Measurements from ENCODE around the gene WFDC9. TPM values are rescaled to one million over a fixed set of nuclear protein-coding genes. Genes with fewer than 3 reads are reported as not detected.

Gene WFDC9
- not detected in 3 replicates for polyA plus RNA-seq
- not detected for polyA plus RNA-seq (2011; ENCODE audit: low read depth)
- polyA plus RNA-seq (2011; cell fraction: cytosol; rRNA removed) = not detected in 2 replicates
- not detected in 2 replicates for polyA plus RNA-seq (2011; cell fraction: nucleus; rRNA removed)
- polyA plus RNA-seq (2012; ENCODE audit: low replicate concordance) = not detected in 2 replicates
- polyA minus RNA-seq = not detected in 3 replicates
- not detected for polyA minus RNA-seq (2011; cell fraction: cytosol; rRNA and poly(A)+ RNA removed)
- not detected in 2 replicates for polyA minus RNA-seq (2011; cell fraction: nucleus; rRNA and poly(A)+ RNA removed)

- FAIRE-seq (no peak), DNase-seq (ENCODE audit: low read depth, low spot score) (no peak)
- Histone ChIP-seq H3K9me3 (ENCODE audit: control insufficient read depth, low read depth, low read length) (no peaks in the 10 kb centered on the region), H3K9me1 (ENCODE audit: control insufficient read depth, extremely low read depth, insufficient read depth, low read length) (no peaks in the 10 kb centered on the region), H3K4me2 (ENCODE audit: control insufficient read depth, extremely low read depth, insufficient read depth, low read depth, low read length) (no peak within 1 kb of the TSS), H3K4me3 (ENCODE audit: control insufficient read depth in 2 of 3, extremely low read depth in 1 of 3, insufficient read depth in 2 of 3, low read depth in 1 of 3, low read length in 3 of 3) (no peak within 1 kb of the TSS), H2AFZ (ENCODE audit: control insufficient read depth, low read length) (no peak within 1 kb of the TSS), H3K27me3 (ENCODE audit: control insufficient read depth, extremely low read depth, insufficient read depth, low read length) (peaks cover 6% of the 10 kb centered on the region), H3K27ac (ENCODE audit: control insufficient read depth, insufficient read depth, low read length) (no peak within 1 kb of the TSS), H3K9ac (ENCODE audit: control insufficient read depth, extremely low read depth, insufficient read depth, low read length) (no peak within 1 kb of the TSS), H3K4me1 (ENCODE audit: control insufficient read depth, extremely low read depth, insufficient read depth, low read length) (no peaks in the 10 kb centered on the region), H3K36me3 (ENCODE audit: control insufficient read depth in 2 of 2, extremely low read depth in 1 of 2, insufficient read depth in 2 of 2, low read length in 2 of 2) (no peaks in the 10 kb centered on the region), H4K20me1 (ENCODE audit: control insufficient read depth, extremely low read depth, insufficient read depth, low read length) (no peaks in the 10 kb centered on the region), H3K79me2 (ENCODE audit: control insufficient read depth, insufficient read depth, low read length) (no peaks in the 10 kb centered on the region)
- no peak for TF ChIP-seq CTCF (optimal IDR thresholded peaks at IDR 0.05 in 1 of 3, IDR thresholded peaks at IDR 0.05 in 1 of 3, conservative IDR thresholded peaks at IDR 0.05 in 1 of 3; ENCODE audit: extremely low read depth in 1 of 3, insufficient read depth in 2 of 3, low read length in 3 of 3)
- TF ChIP-seq EZH2 (IDR thresholded peaks at IDR 0.05; ENCODE audit: low read length) = no peak
- dilution Hi-C loops (cut with MboI; ENCODE audit: extremely low pct_ligation_motif_present, low sequenced_read_pairs) = no loop called here
These were observed at the start of gene WFDC9 for GRCh38 chr20:45631184-45631583. Gene WFDC9, minus strand, starts transcription at chr20:45631284. Its CDS starts 21,103 bp downstream, at chr20:45610181.

- H3K36me3 ChIP-seq (ENCODE audit: control insufficient read depth in 2 of 2, extremely low read depth in 1 of 2, insufficient read depth in 2 of 2, low read length in 2 of 2) = no peaks in the 10 kb centered on the region
- no peaks in the 10 kb centered on the region for H4K20me1 ChIP-seq (ENCODE audit: control insufficient read depth, extremely low read depth, insufficient read depth, low read length)
- H3K9me1 ChIP-seq (ENCODE audit: control insufficient read depth, extremely low read depth, insufficient read depth, low read length) = no peaks in the 10 kb centered on the region
- no peaks in the 10 kb centered on the region for H3K27me3 ChIP-seq (ENCODE audit: control insufficient read depth, extremely low read depth, insufficient read depth, low read length)
- no peaks in the 10 kb centered on the region for H3K79me2 ChIP-seq (ENCODE audit: control insufficient read depth, insufficient read depth, low read length)
- FAIRE-seq (no peak), DNase-seq (ENCODE audit: low read depth, low spot score) (no peak)
- no peak overlapping the region for H3K4me2 ChIP-seq (ENCODE audit: control insufficient read depth, extremely low read depth, insufficient read depth, low read depth, low read length)
- peaks cover 3% of the 10 kb centered on the region for H3K9me3 ChIP-seq (ENCODE audit: control insufficient read depth, low read depth, low read length)
- dilution Hi-C loops (cut with MboI; ENCODE audit: extremely low pct_ligation_motif_present, low sequenced_read_pairs) = no loop called here
- H3K9ac ChIP-seq (ENCODE audit: control insufficient read depth, extremely low read depth, insufficient read depth, low read length) = no peak overlapping the region
- H3K4me3 ChIP-seq (ENCODE audit: control insufficient read depth in 2 of 3, extremely low read depth in 1 of 3, insufficient read depth in 2 of 3, low read depth in 1 of 3, low read length in 3 of 3) = no peak overlapping the region
- H3K27ac ChIP-seq (ENCODE audit: control insufficient read depth, insufficient read depth, low read length) = no peak overlapping the region
- no peak overlapping the region for H2AFZ ChIP-seq (ENCODE audit: control insufficient read depth, low read length)
- TF ChIP-seq EZH2 (IDR thresholded peaks at IDR 0.05; ENCODE audit: low read length) (no peak), CTCF (optimal IDR thresholded peaks at IDR 0.05 in 1 of 3, IDR thresholded peaks at IDR 0.05 in 1 of 3, conservative IDR thresholded peaks at IDR 0.05 in 1 of 3; ENCODE audit: extremely low read depth in 1 of 3, insufficient read depth in 2 of 3, low read length in 3 of 3) (no peak)
- no peaks in the 10 kb centered on the region for H3K4me1 ChIP-seq (ENCODE audit: control insufficient read depth, extremely low read depth, insufficient read depth, low read length)
These were observed 48.6 kb upstream of the WFDC9 start for GRCh38 chr20:45679650-45680049.

Data from keratinocyte (primary cell).